BLaER1 treated with 17β-estradiol and CSF1 and Interleukin-3, amounts not matched to agents 10 nM and 100 nM (cell line): ENCODE measurements around the gene EIF2A.

Experiments used
- H3K27ac ChIP-seq, 11 experiments: shearing (Covaris generic); formaldehyde crosslinking; 2 replicates each; pipeline ENCODE4 v1.8.1; 2022
- H3K27me3 ChIP-seq, 11 experiments: shearing (Covaris generic); formaldehyde crosslinking; 2 replicates each; pipeline ENCODE4 v1.8.1; 2022
- H3K36me3 ChIP-seq, 11 experiments: shearing (Covaris generic); formaldehyde crosslinking; 2 replicates each; pipeline ENCODE4 v1.8.1; 2022
- H3K4me1 ChIP-seq, 10 experiments: shearing (Covaris generic); formaldehyde crosslinking; 2 replicates each; pipeline ENCODE4 v1.8.1; 2022
- H3K4me2 ChIP-seq, 11 experiments: shearing (Covaris generic); formaldehyde crosslinking; 2 replicates each; pipeline ENCODE4 v1.8.1; 2022
- H3K4me3 ChIP-seq, 10 experiments: shearing (Covaris generic); formaldehyde crosslinking; 2 replicates each; pipeline ENCODE4 v1.8.1; 2022
- H3K9ac ChIP-seq, 11 experiments: shearing (Covaris generic); formaldehyde crosslinking; 2 replicates each; pipeline ENCODE4 v1.8.1; 2022
- H3K9me3 ChIP-seq, 11 experiments: shearing (Covaris generic); formaldehyde crosslinking; replicated peaks in 1 of 11; 2 replicates each; pipeline ENCODE4 v1.8.1; 2022
- H4K20me1 ChIP-seq, 11 experiments: shearing (Covaris generic); formaldehyde crosslinking; 2 replicates each; pipeline ENCODE4 v1.8.1; 2022
- Cebpa-rat ChIP-seq, 11 experiments: shearing (Covaris generic); IDR thresholded peaks; 2 replicates each; pipeline ENCODE4 v1.8.1; 2022

Gene EIF2A

GRCh38 chr3:150627557-150627956 is 81.0 kb downstream of the EIF2A start:
- Histone ChIP-seq H3K4me2 (no peak overlapping the region), H3K4me3 (no peak overlapping the region), H3K27ac (no peak overlapping the region), H3K27me3 (no peaks in the 10 kb centered on the region), H3K4me1 (peaks cover 0 to 12% (median 0%) of the 10 kb centered on the region in 10 experiments; a peak in 5 of 20 replicates), H3K9ac (no peak overlapping the region), H3K9me3 (no peaks in the 10 kb centered on the region), H3K36me3 (peaks cover 76 to 98% (median 88%) of the 10 kb centered on the region in 11 experiments), H4K20me1 (peaks cover 24 to 90% (median 43%) of the 10 kb centered on the region in 11 experiments; a peak in 21 of 22 replicates)
- no peak for TF ChIP-seq Cebpa-rat (IDR thresholded peaks at IDR 0.05)

- Histone ChIP-seq H3K4me2 (no peak overlapping the region), H3K36me3 (peaks cover 43 to 72% (median 58%) of the 10 kb centered on the region in 11 experiments), H3K4me3 (no peak overlapping the region), H3K9ac (no peak overlapping the region), H3K9me3 (no peaks in the 10 kb centered on the region), H4K20me1 (peaks cover 0 to 54% (median 9%) of the 10 kb centered on the region in 11 experiments; a peak in 12 of 22 replicates), H3K4me1 (peaks cover 13 to 47% (median 16%) of the 10 kb centered on the region in 10 experiments), H3K27ac (no peak overlapping the region), H3K27me3 (no peaks in the 10 kb centered on the region)
- no peak for TF ChIP-seq Cebpa-rat (IDR thresholded peaks at IDR 0.05)
Observed at GRCh38 chr3:150631515-150632221, 85.1 kb downstream of the EIF2A start.

GRCh38 chr3:150635076-150635475 is 88.5 kb downstream of the EIF2A start:
- H3K27me3 ChIP-seq = no peaks in the 10 kb centered on the region
- H3K9ac ChIP-seq = peak overlapping the region in 1 of 11 experiments; percentile 2; a peak in 1 of 22 replicates
- peaks cover 13 to 47% (median 16%) of the 10 kb centered on the region in 10 experiments for H3K4me1 ChIP-seq
- peaks cover 0 to 27% (median 6%) of the 10 kb centered on the region in 11 experiments; a peak in 10 of 22 replicates for H4K20me1 ChIP-seq
- peak overlapping the region in 8 of 11 experiments; percentile 10 to 49 (median 34); a peak in 8 of 22 replicates for H3K27ac ChIP-seq
- no peak overlapping the region for H3K4me3 ChIP-seq
- peaks cover 19 to 38% (median 27%) of the 10 kb centered on the region in 11 experiments for H3K36me3 ChIP-seq
- H3K4me2 ChIP-seq = peak overlapping the region; percentile 22 to 62 (median 40)
- TF ChIP-seq Cebpa-rat (IDR thresholded peaks at IDR 0.05) = no peak
- H3K9me3 ChIP-seq = no peaks in the 10 kb centered on the region

DNA sequence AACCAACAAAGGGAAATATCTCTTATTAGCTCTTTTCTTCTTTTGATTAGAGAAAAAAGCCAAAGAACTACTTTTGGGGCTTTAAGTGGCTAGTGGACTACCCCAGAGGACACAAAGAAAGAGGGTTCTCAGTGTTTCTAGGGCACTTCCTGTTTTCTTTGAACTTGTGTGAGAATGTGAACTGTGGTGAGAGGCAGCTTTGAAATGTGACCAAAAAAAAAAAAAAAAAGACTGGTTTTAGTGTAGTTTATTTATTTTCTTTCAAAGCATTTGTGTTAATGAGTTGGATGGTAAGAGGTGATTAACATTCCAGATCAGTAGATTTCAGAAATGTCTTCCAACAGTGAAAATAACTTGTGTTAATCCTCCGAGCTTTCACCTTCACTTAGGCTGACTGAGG is 88.9 kb downstream of the EIF2A start:
- H3K36me3 ChIP-seq = peaks cover 14 to 34% (median 23%) of the 10 kb centered on the region in 11 experiments
- H3K4me1 ChIP-seq = peaks cover 13 to 47% (median 16%) of the 10 kb centered on the region in 10 experiments
- H3K9me3 ChIP-seq = no peaks in the 10 kb centered on the region
- H4K20me1 ChIP-seq = peaks cover 0 to 24% (median 5%) of the 10 kb centered on the region in 11 experiments; a peak in 10 of 22 replicates
- peak overlapping the region in 1 of 11 experiments; percentile 2; a peak in 1 of 22 replicates for H3K9ac ChIP-seq
- H3K4me3 ChIP-seq = no peak overlapping the region
- TF ChIP-seq Cebpa-rat (IDR thresholded peaks at IDR 0.05) = no peak
- H3K4me2 ChIP-seq = peak overlapping the region; percentile 10 to 62 (median 40); a peak in 20 of 22 replicates
- H3K27ac ChIP-seq = peak overlapping the region in 8 of 11 experiments; percentile 10 to 49 (median 34); a peak in 9 of 22 replicates
- H3K27me3 ChIP-seq = no peaks in the 10 kb centered on the region
